Measurements from ENCODE around the gene PHC3.

PHC3 gene

DNA sequence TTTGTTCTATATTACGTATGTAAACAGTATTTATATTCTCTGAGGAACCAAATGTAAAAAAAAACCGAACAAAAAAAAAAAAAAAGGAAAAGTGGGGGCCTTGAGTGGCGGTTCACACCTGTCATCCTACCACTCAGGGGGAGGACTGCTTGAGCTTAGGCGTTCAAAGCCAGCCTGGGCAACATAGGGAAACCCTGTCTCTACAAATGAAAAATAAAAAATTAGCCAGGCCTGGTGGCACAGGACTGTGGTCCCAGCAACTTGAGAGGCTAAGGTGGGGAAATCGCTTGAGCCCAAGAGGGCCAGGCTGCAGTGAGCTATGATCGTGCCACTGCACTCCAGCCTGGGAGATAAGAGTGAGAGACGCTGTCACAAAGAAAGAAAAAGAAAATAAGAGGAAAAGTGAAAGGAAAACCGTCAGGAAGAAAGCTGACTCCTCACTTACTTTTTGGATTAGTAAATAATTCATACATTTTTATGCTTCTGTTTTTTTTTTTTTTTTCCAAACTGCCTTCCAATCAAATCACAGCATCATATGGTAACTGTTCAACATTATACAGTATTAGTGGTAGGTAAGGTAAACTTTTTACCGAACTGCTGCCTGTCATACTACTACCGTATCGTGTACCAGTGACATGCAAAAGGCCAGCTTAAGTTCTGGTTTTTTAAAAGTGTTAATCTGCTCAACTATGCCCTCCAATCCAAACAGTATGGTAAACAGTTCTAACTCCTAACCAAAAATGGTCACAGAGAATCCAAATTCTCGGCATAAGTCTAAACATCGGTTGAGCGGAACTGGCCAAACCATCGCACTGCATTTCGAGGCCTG lies 1.2 kb downstream of the PHC3 start:
- DNase-seq = no peak

DNA sequence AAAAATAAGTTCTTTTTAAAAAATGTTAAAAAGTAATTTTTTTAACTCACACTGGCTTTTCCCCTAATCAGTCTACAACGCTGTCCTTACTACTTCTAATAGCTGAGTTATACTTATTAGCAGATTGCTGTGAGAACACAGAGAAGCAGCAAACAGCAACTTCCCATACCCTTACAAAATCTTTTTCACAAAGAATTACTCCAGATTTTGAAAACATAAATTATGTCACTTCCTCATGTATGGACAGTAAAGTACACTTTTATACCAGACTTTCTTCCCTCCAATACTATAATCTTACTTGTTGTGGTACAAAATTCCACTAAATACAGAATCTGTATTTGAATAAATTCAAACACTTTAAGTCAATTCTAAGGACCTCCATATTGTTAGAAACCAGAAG lies 2.1 kb downstream of the PHC3 start:
- DNase-seq = no peak

DNA sequence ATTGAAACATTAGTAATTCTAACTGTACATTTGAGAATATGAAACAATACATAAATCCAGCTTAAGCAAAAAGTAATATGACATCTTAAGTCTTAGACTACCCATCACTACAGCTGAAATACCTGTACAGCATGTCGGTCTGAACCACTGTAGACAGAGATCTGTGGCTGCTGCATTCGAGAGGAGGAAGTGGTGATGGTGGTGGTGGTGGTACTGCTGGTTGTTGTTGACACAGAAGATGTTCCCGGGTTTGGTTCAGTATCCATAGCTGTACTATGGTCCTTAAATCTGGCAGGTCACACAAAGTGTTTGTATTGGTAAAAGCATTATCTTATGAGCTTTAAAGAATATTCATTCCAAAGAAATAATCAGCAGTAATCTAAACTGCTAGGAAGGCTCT lies 2.9 kb downstream of the PHC3 start:
- no peak for DNase-seq

DNA sequence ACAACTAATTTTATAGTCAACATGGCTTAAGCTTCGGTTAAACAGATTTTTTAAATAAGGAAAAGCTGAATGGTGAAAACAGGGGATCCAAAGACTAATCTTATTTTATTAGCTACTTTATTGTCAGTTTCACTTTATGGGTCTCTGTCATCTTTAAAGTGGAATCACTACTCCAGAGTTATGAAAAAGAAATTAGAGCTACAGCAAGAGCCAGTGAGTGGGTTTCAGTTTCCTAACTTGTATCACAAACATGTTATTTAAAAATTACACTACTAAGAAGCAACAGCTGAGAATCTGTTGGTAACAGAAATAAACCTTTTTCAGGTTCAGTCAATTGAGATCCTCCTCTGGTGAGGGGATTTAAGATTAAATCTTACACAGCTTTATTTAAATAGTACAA lies 10.0 kb downstream of the PHC3 start:
- no peak for DNase-seq

DNA sequence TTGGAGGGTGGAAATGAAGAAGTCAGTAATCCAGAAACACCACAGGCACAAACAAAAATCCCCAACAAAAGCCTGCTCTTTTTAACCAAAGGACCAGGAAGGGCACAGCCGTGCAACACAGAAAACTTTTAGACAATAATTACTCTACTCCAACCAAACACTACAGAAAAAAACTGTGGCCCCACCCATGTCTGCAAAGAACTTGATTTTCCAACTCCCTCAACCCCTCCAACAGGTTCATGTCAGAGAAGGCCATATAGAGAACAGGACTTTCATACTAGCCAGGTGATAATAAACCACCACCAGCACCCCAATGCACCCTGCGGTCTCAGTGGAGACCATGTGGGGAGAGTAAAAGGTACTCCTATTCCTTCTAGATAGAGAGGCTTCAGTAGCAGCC lies 16.8 kb downstream of the PHC3 start:
- no peak for DNase-seq

DNA sequence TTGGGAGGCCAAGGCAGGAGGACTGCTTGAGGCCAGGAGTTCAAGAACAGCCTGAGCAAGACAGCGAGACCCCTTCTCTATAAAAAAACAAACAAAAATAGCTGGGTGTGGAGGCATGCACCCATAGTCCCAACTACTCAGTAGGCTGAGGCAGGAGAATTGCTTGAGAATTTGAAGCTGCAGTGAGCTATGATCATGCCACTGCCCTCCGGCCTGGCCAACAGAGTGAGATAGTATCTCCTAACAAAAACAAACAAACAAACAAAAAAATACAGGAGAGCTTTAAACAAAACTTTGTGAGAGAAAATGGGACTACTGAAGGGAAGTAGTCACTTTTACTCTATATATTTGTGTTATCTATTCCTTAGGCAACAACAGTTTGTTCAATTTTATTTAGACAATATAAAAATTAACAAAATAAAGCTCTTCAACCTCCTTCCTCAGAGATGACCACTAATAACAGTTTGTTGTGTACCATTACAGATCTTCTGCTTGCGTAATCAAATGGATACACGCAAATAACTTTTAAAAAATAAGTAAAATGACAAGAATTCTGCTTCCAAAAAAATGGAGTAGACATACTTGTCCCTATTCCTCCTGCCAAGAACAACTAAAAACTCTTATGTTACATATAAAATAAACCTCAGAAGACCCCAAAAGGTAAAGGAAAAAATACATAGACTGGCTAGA lies 17.4 kb downstream of the PHC3 start:
- no peak for DNase-seq

DNA sequence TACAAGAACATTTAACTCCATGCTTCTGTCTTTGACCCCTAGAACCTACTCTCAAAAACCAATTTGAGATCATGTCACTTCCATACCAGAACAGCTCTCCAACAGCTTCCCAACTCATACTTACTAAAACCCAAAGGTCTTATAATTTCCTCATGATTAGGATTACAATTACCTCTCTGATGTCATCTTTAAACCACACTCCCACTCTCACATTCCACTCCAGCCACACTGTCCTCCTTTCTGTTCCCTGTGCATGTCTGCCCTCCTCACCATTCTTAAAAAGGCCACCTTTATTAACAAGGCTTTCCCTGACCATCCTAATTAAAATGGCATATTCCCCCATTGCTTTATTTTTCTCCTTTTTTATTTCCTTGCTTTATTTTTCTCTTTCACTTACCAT lies 18.9 kb downstream of the PHC3 start:
- DNase-seq = no peak

DNA sequence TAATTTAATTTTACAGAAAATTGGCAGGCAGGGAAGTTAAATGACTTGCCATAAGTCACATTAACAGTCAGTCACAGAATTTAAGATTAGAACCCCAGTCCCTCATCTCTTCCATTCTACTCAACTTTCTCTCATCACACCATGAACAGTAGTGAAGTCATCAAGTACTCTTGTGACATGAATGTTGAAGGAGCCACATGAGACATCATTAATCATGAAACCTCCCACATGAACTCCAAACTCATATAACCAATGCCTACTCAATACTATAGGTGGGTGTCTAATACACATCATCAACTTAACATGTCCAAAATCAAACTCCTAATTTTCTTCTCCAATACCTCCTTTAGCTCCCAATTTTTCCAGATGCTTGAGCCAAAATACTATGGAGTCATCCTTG lies 19.5 kb downstream of the PHC3 start:
- DNase-seq = no peak

DNA sequence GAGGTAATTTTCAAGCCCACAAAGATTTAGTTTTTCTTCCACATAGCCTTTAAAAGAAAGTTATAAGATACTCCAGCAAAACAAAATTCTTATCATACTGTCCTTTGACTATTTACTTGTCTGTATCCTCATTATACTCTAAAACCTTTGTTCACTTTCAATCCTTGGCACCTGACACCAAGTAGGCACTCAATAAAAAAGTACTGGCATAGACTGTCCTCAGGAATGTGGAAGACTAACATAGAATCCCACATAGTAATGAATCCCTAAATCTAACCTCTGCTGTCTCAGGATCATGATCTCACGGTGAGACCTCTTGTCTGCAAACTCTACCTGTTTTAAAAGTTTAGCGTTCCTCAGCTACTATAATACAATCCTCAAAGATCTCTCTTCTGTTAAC lies 21.6 kb downstream of the PHC3 start:
- DNase-seq = no peak

DNA sequence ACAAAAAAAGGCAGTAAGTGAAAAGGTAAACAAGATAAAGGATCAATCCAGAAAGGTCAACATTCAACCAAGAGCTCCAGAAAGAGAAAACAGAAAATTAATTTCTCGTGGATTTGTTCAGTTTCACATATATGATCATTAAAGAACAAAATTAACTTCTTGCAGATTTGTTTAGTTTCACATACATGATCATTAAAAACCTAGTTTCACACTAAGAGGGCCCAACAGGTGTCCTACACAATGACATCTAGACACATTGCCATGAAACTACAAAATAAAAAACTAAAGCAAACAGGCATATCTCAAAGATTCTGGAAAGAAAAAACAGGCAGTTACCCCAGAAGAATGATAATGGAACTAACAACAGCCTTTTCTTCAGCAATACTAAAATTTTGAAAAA lies 22.1 kb downstream of the PHC3 start:
- DNase-seq = no peak

DNA sequence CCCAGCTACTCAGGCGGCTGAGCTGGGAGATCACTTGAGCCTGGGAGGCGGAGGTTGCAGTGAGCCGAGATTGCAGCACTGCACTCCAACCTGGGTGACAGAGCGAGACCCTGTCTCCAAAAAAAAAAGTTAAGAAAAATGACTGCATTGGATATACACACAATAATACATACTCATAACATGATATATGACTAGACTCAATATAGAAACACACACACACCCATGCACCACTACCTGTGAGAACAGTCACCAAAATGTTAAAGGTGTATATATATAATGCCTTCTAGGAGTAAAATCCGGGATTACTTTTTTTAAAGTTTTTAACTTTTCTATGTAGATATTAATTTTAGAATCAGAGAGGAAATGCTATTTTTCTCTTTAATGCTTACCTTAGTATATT lies 25.9 kb downstream of the PHC3 start:
- no peak for DNase-seq

DNA sequence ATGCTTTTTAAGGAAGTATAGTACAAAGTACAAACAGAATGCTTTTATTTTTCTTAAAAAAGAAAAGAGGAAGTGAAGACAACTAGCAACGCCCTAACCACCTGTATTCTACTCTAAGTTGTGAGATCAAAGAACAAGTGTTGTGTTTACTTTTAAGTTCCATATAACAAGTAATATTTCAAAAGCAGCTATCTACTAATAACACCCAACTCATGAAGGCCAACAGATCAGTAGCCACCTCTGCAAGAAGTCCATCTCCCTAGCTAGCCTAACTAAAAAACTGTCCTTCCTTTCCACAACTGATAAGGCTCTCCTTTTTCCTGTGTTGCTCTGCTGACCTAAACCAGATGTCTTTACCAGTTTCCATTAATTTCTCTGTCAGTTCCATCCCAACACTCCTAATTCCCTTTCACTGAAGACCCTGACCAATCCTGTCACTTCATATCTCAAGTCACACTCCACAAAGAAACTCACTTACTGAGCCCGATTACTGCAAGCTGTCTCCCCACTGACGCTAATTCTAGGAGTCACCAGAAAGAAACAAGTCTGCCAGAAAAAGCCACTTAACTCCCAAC lies 26.9 kb downstream of the PHC3 start:
- DNase-seq = no peak

DNA sequence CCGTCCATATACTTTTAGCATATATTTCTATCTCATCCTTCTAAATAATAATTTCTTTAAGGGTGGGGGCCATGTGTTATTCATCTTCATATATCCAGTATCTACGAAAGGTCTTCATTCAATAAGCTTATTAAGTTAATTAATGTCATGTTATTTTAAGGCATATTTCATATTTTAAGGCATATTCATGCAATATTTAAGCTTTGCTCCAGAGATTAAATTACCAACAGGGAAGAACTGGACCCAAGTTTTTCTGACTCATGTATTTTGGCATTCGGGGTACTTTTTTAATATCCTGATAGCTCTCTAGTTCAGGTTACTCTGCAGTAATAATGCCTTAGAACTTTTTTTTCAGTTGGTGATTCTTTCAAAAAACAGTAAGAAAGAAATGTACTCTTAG lies 27.4 kb downstream of the PHC3 start:
- DNase-seq = no peak

DNA sequence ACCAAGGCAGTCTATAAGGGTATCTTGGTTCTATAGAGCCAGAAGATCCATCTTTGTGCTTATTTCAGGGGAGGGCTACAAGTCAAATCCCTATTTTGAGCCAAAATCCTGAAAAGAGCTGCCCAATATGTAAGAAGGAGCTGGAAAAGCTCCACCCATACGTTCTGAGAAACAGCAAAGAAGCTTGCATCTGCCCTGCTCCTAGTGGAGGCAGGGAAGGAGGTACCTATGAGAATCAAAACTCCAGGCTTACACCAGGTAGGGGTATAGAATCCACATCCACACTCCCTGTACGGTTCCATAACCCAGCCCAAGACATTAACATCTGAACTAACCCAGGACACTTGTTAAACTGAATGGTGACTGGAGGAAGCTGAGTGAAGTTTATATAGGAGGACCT lies 30.0 kb downstream of the PHC3 start:
- no peak for DNase-seq

DNA sequence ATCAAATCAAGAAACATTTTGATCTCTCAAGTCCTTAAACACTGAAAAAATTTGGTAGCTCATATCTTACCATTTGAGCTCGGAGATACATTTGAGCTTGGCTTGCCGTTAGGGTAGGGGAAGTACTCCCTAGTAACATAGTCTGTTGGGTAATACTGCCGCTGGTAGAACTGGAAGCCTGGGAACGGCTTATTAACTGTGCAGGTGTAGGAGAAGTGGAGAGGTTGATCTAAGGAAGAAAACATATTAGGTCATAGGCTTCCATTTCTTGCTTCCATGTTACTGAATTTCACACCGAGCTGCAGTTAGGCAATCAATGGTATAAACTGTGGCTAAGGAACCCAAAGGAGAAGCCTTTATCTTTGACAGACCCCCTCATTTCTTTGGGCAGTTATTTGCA lies 32.5 kb downstream of the PHC3 start:
- no peak for DNase-seq

DNA sequence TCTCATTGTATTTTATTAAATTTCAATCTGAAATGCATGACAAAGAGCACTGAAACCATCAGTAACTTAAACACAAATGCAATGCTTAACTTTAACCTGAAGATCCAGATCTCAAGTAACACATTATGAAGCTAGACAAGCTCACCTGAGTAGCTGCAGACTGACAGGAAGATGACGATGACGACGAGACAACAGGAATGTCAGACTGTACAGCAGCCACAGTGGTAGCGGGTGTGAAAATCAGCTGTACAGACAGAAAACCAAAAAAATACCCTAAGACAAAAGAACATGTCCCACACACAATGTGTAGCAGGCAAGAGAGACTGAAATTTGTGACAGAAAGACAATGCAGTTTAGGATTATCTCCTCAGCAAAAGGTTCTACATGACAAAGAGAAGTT lies 36.3 kb downstream of the PHC3 start:
- DNase-seq = no peak

DNA sequence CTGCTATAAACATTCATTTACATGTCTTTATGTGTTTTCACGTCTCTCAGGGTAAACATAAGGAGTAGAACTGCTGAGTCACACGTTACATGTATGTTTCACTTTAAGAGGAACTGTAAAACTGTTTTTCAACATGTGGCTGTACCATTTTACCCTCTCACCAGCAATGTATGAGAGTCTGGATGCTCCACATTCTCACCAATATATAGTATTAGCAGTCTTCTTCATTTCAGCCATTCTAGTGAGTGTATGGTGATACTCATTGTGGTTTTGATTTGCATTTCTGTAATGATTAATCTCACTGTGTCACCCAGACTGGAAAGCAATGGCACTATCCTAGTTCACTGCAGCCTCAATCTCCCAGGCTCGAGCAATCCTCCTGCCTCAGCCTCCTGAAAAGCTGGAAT lies 37.1 kb downstream of the PHC3 start:
- DNase-seq = no peak

DNA sequence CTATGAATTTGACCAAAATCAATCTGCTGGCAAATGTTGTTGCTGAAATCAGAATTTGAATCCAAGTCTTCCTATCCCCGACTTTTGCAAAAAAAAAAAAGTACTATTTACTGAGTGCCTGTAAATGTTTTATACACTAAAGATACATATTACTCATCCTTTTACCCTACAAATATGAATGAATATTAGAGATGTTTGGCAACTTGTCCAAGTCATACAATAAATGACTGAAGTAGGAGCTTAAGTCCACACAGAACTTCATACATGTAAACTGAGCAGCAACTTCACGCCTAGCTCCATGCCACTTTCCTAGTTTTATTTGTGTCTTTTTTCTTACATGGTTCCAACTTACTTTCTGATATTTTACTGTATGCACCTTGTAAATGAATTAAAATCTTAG lies 39.2 kb downstream of the PHC3 start:
- no peak for DNase-seq

DNA sequence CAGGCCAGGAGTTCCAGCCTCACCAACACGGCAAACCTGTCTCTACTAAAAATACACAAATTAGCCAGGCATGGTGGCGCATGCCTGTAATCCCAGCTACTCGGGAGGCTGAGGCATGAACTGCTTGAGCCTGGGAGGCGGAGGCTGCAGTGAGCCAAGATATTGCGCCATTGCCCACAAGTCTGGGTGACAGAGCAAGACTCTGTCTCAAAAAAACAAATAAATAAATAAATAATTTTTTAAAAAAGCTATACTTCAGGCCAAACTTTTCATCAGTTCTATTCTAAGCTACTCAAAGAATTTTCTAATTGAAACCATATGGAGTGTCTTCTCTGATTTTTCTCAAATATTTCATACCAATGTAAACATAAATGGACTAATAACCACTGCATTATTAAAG lies 43.5 kb downstream of the PHC3 start:
- DNase-seq = no peak

DNA sequence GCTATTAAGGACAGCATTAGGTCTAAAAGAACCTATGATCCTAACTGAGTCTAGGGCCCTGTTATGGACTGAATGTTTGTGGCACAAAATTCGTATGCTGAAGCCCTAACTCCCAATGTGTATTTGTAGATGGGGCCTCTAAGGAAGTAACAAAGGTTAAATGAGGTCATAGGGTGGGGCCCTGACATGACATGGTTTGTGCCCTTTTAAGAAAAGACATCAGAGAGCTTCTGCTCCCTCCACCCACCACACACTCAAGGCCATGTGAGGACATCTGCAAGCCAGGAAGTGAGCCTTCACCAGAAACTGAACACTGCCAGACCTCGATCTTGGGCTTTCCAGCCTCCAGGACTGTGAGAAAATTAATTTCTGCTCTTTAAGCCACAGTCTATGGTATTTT lies 49.2 kb downstream of the PHC3 start:
- no peak for DNase-seq

DNA sequence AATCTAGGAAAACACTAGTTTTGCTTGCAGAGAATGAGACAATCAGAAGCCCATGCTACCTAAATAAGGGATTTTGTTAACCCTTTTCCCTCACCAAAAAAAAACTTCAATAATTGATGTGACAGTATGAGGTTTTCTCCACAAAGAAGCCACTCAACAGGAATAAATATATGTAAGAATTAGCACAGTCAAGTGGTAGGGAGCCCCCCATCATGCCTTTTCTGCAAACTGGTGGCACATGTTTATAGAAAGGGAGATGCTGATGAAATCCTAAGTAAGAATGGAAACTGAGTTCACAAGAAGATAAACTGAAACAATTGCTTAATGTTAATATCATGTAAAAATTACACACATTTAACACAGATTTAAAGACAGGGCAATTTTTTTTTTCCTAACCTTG lies 51.0 kb downstream of the PHC3 start:
- no peak for DNase-seq

DNA sequence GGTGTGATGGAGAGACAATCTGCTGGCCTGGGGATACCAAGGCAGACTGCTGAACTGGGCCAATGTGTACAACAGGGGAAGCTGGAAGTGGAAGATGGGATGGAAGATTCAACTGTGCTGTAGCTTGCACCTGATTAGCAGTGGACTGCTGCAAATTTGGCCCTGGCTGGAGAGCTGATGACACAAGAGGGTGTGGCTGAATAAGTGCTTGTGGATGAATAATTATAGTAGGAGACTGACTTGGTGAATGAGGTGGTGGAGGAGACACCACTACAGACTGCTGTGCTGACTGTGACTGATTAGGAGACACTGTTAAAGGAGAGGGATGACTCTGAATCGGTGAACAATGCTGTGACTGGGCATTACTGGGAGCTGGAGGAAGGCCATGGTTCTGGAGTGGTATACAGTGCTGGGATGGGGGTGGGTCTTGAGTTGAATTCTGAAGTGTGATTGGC lies 52.5 kb downstream of the PHC3 start:
- no peak for DNase-seq

DNA sequence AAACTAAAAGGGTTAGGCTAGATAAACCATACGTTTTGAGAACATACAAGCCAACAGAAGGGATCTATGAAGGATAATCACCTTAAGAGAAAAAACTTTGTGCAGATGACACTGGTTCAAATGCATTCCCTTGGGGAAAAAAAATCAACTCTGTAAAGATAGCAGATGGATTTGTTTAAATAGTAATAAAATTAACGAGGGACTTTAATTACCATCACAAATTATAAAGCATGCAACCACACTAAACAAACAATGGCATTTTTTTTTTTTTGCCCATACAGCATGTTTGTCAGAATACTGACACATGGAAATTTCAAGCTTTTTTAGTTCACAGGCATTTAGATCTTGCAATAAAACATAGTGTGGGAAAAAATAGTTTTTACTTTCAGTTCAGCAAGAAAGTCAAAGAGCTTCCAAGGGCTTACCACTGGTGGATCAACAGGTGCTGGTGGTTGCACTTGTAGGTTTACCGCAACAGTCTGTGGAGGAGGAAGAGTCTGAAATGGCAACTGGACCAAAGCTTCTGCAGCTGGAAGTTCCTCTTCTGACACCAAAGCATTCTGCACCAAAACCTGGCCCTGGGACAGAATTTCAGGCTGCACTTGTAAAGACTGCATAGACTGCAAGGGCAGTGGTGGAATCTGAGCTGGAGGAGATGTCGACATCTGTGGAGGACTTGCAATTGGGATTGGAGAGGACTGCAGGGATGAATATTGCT lies 53.1 kb downstream of the PHC3 start:
- DNase-seq = no peak

DNA sequence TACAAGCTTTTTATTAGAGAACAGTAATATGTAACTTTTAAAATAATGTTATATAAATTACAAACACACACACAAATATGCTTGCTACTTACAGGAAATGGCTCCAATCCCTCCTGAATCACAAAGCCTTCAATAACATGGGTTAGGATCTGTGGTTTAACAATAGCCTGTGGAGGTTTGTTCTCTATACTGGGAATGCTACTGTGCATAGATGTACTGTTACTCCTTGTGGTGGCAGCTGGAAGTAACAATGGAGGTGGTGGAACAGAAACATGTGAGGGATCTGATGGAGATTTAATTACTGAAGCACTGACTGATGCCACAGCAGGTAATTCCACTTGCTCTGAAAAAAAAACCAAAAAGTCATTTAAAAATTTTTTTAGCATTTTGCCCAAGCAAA lies 64.4 kb downstream of the PHC3 start:
- DNase-seq = no peak

Data from NCI-H446 treated with DMSO at 0.1 percent for 48 hours (cell line).